ENCODE measurements around the gene ENPP3.

GRCh38 chr6:131721161-131721560 is 84.1 kb downstream of the ENPP3 start:
- TF ChIP-seq CTCF (conservative IDR thresholded peaks at IDR 0.05; ENCODE audit: low read length) (no peak), EZH2phosphoT487 (IDR thresholded peaks at IDR 0.05; ENCODE audit: borderline replicate concordance, low read depth, low read length) (no peak)

Measured in OCI-LY7 (cell line).